Measurements from ENCODE around the gene SET. TPM values are rescaled to one million over a fixed set of nuclear protein-coding genes. Genes with fewer than 3 reads are reported as not detected.

Gene SET
- total and polyA plus RNA-seq, 2 of the 13 experiments (the other 11 are each of a cell fraction or from before 2014, with no cell fraction given): 94.2 to 611 TPM

DNA sequence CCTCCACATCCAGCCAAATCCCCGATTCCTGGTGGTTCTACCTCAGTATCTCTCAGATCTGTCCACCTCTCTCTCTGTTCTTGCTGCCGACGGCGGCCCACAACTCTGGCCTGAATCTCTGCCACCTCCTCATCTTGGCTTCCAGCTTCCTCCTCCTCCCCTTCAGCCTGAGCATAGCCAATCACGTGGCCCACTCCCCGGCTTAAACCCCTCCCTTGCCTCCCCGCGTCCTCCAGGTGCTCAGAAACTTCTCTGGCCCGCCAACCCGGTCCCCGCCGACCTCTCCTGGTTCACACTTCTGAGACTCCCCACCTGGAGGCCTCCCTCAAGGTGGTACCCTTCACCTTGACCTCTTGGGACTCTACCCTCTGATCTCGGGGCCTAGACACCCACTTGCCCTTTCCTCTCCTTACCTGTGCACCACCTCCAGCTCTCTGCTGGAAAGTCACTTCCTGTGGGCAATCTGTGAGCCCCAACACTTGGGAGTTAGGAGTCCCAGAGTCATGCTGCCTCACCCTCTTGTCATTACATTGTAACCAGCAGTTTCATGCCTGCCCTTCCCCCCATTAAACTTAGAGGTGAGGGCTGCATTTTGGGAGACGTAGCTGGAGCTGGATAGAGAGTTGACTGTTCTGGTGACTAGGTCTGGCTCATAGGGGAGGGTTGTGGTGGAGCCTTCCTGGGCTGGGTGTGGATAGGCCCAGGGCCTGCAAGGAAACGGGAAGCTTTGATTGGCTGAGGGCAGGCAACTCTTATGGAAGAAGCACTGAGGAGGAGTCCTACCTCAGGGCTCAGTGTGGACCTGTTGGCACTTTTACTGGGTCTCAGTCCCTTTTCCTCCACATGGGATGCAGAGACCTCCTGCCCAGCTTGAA lies 4.5 kb upstream of the SET start (continued):
- TF ChIP-seq, protein P1, sequence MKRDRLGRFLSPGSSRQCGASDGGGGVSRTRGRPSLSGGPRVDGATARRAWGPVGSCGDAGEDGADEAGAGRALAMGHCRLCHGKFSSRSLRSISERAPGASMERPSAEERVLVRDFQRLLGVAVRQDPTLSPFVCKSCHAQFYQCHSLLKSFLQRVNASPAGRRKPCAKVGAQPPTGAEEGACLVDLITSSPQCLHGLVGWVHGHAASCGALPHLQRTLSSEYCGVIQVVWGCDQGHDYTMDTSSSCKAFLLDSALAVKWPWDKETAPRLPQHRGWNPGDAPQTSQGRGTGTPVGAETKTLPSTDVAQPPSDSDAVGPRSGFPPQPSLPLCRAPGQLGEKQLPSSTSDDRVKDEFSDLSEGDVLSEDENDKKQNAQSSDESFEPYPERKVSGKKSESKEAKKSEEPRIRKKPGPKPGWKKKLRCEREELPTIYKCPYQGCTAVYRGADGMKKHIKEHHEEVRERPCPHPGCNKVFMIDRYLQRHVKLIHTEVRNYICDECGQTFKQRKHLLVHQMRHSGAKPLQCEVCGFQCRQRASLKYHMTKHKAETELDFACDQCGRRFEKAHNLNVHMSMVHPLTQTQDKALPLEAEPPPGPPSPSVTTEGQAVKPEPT (CRISPR knock-in tag; IDR thresholded peaks at IDR 0.05; ENCODE audit: low read depth): peak; percentile 84; the same call in 1 of the 2 replicates
- no peak for TF ChIP-seq HNRNPK (IDR thresholded peaks at IDR 0.05; ENCODE audit: low read depth, low read length, poor library complexity, severe bottlenecking)
- TF ChIP-seq HDAC1 (CRISPR knock-in tag; IDR thresholded peaks at IDR 0.05): no peak

DNA sequence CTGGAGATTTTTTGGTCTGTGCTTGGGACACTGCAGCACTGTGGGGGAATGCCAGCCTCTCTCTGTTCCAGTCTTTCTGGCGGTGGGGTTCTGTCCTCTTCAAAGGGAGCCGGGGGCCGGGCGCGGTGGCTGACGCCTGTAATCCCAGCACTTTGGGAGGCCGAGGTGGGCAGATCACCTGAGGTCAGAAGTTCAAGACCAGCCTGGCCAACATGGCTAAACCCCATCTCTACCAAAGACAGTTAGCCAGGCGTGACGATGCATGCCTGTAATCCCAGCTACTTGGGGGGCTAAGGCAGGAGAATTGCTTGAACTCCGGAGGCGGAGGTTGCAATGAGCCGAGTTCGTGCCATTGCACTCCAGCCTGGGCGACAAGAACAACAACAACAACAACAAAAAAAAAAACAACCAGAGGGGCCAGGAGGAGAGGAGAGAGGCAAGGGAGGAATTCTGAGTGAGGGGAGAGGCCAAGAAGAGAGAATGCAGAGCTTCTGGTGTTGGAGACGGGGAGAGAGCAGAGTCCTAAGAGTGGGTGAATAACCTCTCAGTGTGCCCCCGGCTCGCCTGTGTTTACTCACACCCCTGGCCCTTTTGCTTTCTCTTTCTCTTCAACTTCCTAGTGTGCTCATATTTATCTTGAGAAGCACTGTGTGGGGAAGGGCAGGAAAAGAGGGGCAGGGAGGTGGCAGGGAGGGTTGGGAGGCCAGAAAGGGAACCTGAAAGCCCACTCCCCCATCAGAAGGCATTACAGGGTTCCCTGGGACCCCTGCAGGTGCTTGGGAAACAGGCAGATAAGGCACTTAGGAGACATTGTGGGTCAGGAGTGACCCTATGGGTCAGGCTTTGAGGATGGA lies 3.2 kb upstream of the SET start:
- no TSS peak for BruUV-seq (replicated peaks)
- Histone ChIP-seq H3K79me2 (ENCODE audit: insufficient read depth, low read length) (peaks cover 16% of the 10 kb centered on the region), H3K27me3 (ENCODE audit: control insufficient read depth in 1 of 2, insufficient read depth in 2 of 2, low read length in 2 of 2) (no peaks in the 10 kb centered on the region; a peak in 1 of 5 replicates), H3K4me2 (ENCODE audit: low read depth, low read length) (peak overlapping the region; percentile 95), H3K9ac (ENCODE audit: insufficient read depth, low read depth, low read length) (peak overlapping the region; percentile 87), H4K20me1 (ENCODE audit: insufficient read depth, low read length) (peaks cover 8% of the 10 kb centered on the region), H3K27ac (ENCODE audit: extremely low read length, insufficient read depth, low read length) (peak overlapping the region; percentile 73), H2AFZ (ENCODE audit: low read length) (peak overlapping the region; percentile 44), H3K4me3 (replicated peaks in 1 of 3; ENCODE audit: insufficient read depth in 1 of 3, low read depth in 2 of 3, low read length in 3 of 3) (peak overlapping the region; percentile 60 to 83 (median 67)), H3K9me3 (ENCODE audit: low read length) (no peaks in the 10 kb centered on the region), H3K4me1 (ENCODE audit: insufficient read depth, low read length) (peaks cover 54% of the 10 kb centered on the region), H3K36me3 (replicated peaks in 1 of 2; ENCODE audit: control insufficient read depth in 1 of 2, insufficient read depth in 2 of 2, low read length in 2 of 2) (no peaks in the 10 kb centered on the region)
- in situ Hi-C loops (cut with HindIII; ENCODE audit: extremely low pct_ligation_motif_present, low pct_unique_long_range_greater_than_20kb): no loop called here
- DNase-seq (ENCODE audit: low spot score): no peak
- ChIA-PET POLR2A (interaction anchor here (1.1 to 5.0 kb wide), 8 partner anchors 9 to 190 kb away, joined by 3 to 33 read pairs (median 11); partner anchors contain the start of genes DYNC2I2 and ZDHHC12), CTCF (ENCODE audit: low intra/inter-chr PET ratio, low total read pairs) (no interaction called here)
- ATAC-seq: peak; percentile 5; the same call in 1 of the 3 replicates
- no peak for FAIRE-seq
- WGBS (ENCODE audit: low lambda C conversion rate): 19% methylated on average over 10 of the region's 17 CpGs
- intact Hi-C loops (cut with micrococcal nuclease; ENCODE audit: unreplicated experiment): loop anchor here (5.0 kb wide), 1 partner anchor 49 kb away; no protein-coding TSS in a partner anchor
- TF ChIP-seq ZNF337 (CRISPR knock-in tag; IDR thresholded peaks at IDR 0.05; ENCODE audit: borderline replicate concordance, low read depth): no peak
- TF ChIP-seq FOXA3 (CRISPR knock-in tag; IDR thresholded peaks at IDR 0.05): peak; percentile 35; the same call in 1 of the 2 replicates
- 0 out of 2 replicates have a peak, but pooled peaks have one; percentile 14 for TF ChIP-seq ZSCAN31 (CRISPR knock-in tag; IDR thresholded peaks at IDR 0.05; ENCODE audit: low read depth)
- no peak for TF ChIP-seq ZNF260 (CRISPR knock-in tag; IDR thresholded peaks at IDR 0.05; ENCODE audit: borderline replicate concordance, low read depth)
- TF ChIP-seq, protein P2, sequence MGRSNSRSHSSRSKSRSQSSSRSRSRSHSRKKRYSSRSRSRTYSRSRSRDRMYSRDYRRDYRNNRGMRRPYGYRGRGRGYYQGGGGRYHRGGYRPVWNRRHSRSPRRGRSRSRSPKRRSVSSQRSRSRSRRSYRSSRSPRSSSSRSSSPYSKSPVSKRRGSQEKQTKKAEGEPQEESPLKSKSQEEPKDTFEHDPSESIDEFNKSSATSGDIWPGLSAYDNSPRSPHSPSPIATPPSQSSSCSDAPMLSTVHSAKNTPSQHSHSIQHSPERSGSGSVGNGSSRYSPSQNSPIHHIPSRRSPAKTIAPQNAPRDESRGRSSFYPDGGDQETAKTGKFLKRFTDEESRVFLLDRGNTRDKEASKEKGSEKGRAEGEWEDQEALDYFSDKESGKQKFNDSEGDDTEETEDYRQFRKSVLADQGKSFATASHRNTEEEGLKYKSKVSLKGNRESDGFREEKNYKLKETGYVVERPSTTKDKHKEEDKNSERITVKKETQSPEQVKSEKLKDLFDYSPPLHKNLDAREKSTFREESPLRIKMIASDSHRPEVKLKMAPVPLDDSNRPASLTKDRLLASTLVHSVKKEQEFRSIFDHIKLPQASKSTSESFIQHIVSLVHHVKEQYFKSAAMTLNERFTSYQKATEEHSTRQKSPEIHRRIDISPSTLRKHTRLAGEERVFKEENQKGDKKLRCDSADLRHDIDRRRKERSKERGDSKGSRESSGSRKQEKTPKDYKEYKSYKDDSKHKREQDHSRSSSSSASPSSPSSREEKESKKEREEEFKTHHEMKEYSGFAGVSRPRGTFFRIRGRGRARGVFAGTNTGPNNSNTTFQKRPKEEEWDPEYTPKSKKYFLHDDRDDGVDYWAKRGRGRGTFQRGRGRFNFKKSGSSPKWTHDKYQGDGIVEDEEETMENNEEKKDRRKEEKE (IDR thresholded peaks at IDR 0.05): no peak
- no peak for TF ChIP-seq MAFK (conservative IDR thresholded peaks at IDR 0.05 in 1 of 2, IDR thresholded peaks at IDR 0.05 in 1 of 2; ENCODE audit: low read length in 2 of 2)
- TF ChIP-seq DPF2 (CRISPR knock-in tag; IDR thresholded peaks at IDR 0.05; ENCODE audit: borderline replicate concordance, low read depth): no peak
- TF ChIP-seq FOXA1 (IDR thresholded peaks at IDR 0.05): no peak
- peak; percentile 50; the same call in 1 of the 2 replicates for TF ChIP-seq FOXA1 (CRISPR knock-in tag; IDR thresholded peaks at IDR 0.05)
